Stimulated activated naive CD4-positive, alpha-beta T cell treated with Interleukin-2 at 50 U/mL for 16 hours (primary cell): ENCODE results near the gene NPPB.
A peak's percentile ranks its signal among the peaks of the same experiment; 100 is the strongest.
"Not testable (repeated sequence)": the region's sequence is repeated elsewhere in the genome, so short reads cannot be mapped to it uniquely, and the experiment has no call there.

Experiments
- DNase-seq: peaks from one replicate; lab custom pipeline; 2025; lab: John Stamatoyannopoulos, UW

NPPB gene

GRCh38 chr1:11858613-11858967, at the start of gene NPPB:
Gene NPPB (minus strand): TSS chr1:11858945. CDS start chr1:11858833, 112 bp downstream.
- DNase-seq, result no peak

- peak; percentile 82 for DNase-seq
These were observed 49.4 kb upstream of the NPPB start for GRCh38 chr1:11908095-11908675.

GRCh38 chr1:11907275-11908094, 48.7 kb upstream of the NPPB start:
- DNase-seq, result peak; percentile 83

- no peak for DNase-seq
These were observed 48.1 kb upstream of the NPPB start for GRCh38 chr1:11906870-11907269.

GRCh38 chr1:11904978-11905377, 46.2 kb upstream of the NPPB start:
- no peak for DNase-seq

GRCh38 chr1:11904156-11904555, 45.4 kb upstream of the NPPB start:
- DNase-seq, result not testable (repeated sequence)

GRCh38 chr1:11903210-11903609, 44.5 kb upstream of the NPPB start:
- DNase-seq, result no peak

GRCh38 chr1:11901446-11901845, 42.7 kb upstream of the NPPB start:
- not testable (repeated sequence) for DNase-seq

GRCh38 chr1:11898831-11899467, 40.2 kb upstream of the NPPB start:
- no peak for DNase-seq

GRCh38 chr1:11898086-11898785, 39.5 kb upstream of the NPPB start:
- no peak for DNase-seq

GRCh38 chr1:11894501-11894900, 35.8 kb upstream of the NPPB start:
- DNase-seq, result not testable (repeated sequence)

- DNase-seq, result peak; percentile 49
These were observed 35.1 kb upstream of the NPPB start for GRCh38 chr1:11893907-11894251.

- no peak for DNase-seq
These were observed 32.9 kb upstream of the NPPB start for GRCh38 chr1:11891433-11892186.

GRCh38 chr1:11888877-11889208, 30.1 kb upstream of the NPPB start:
- no peak for DNase-seq

- no peak for DNase-seq
These were observed 29.6 kb upstream of the NPPB start for GRCh38 chr1:11888206-11888876.

GRCh38 chr1:11887666-11888007, 28.9 kb upstream of the NPPB start:
- DNase-seq, result no peak

- no peak for DNase-seq
These were observed 28.4 kb upstream of the NPPB start for GRCh38 chr1:11886986-11887665.

GRCh38 chr1:11885916-11886315, 27.2 kb upstream of the NPPB start:
- no peak for DNase-seq

- DNase-seq, result no peak
These were observed 24.2 kb upstream of the NPPB start for GRCh38 chr1:11882814-11883538.

GRCh38 chr1:11881749-11882441, 23.1 kb upstream of the NPPB start:
- DNase-seq, result no peak
